ENCODE data around the gene PCDHGB3.
"Not testable (repeated sequence)": the region's sequence is repeated elsewhere in the genome, so short reads cannot be mapped to it uniquely, and the experiment has no call there.

PCDHGB3 gene

GRCh38 chr5:141359790-141360426, 10.1 kb upstream of the PCDHGB3 start, which contains the start of gene PCDHGB2:
TSS of gene PCDHGB2 (plus strand) at chr5:141359994. CDS start at chr5:141360136, 142 bp downstream.
- DNase-seq (ENCODE audit: low read depth), result no peak

GRCh38 chr5:141360685-141361084, 9.4 kb upstream of the PCDHGB3 start:
- DNase-seq (ENCODE audit: low read depth), result no peak

- DNase-seq (ENCODE audit: low read depth), result no peak
These were observed 7.3 kb upstream of the PCDHGB3 start for GRCh38 chr5:141362719-141363118.

- no peak for DNase-seq (ENCODE audit: low read depth)
These were observed 5.9 kb upstream of the PCDHGB3 start, which contains the start of gene PCDHGA5 for GRCh38 chr5:141363952-141364660. TSS of gene PCDHGA5 (plus strand) at chr5:141364162. CDS start at chr5:141364331, 169 bp downstream.

GRCh38 chr5:141366016-141366896, 3.8 kb upstream of the PCDHGB3 start:
- no peak for DNase-seq (ENCODE audit: low read depth)

GRCh38 chr5:141371572-141372475, 1.8 kb downstream of the PCDHGB3 start:
- no peak for DNase-seq (ENCODE audit: low read depth)

GRCh38 chr5:141373673-141374317, 3.8 kb downstream of the PCDHGB3 start, which contains the start of gene PCDHGA6:
TSS of gene PCDHGA6 (plus strand) at chr5:141373891. CDS start at chr5:141374084, 193 bp downstream.
- DNase-seq (ENCODE audit: low read depth), result no peak

- no peak for DNase-seq (ENCODE audit: low read depth)
These were observed 4.6 kb downstream of the PCDHGB3 start for GRCh38 chr5:141374627-141375026.

- DNase-seq (ENCODE audit: low read depth), result not testable (repeated sequence)
These were observed 5.6 kb downstream of the PCDHGB3 start for GRCh38 chr5:141375444-141376155.

GRCh38 chr5:141382469-141383294, 12.6 kb downstream of the PCDHGB3 start, which contains the start of gene PCDHGA7:
TSS of gene PCDHGA7 (plus strand) at chr5:141382742. CDS start at chr5:141382900, 158 bp downstream.
- no peak for DNase-seq (ENCODE audit: low read depth)

- DNase-seq (ENCODE audit: low read depth), result no peak
These were observed 13.3 kb downstream of the PCDHGB3 start for GRCh38 chr5:141383345-141383744.

GRCh38 chr5:141384471-141385267, 14.6 kb downstream of the PCDHGB3 start:
- no peak for DNase-seq (ENCODE audit: low read depth)

- not testable (repeated sequence) for DNase-seq (ENCODE audit: low read depth)
These were observed 17.7 kb downstream of the PCDHGB3 start, which contains the start of gene PCDHGB4 for GRCh38 chr5:141387557-141388311. TSS of gene PCDHGB4 (plus strand) at chr5:141387698. CDS start at chr5:141387885, 187 bp downstream.

GRCh38 chr5:141388661-141389060, 18.6 kb downstream of the PCDHGB3 start:
- no peak for DNase-seq (ENCODE audit: low read depth)

- no peak for DNase-seq (ENCODE audit: low read depth)
These were observed 19.4 kb downstream of the PCDHGB3 start for GRCh38 chr5:141389153-141390042.

Measured in activated gamma-delta T cell treated with anti-CD3 and anti-CD28 coated beads, Interleukin-2, amount 50 U/mL, for 16 hours (primary cell).